GM19351 (cell line): Measurements from ENCODE around the gene CMTM8.
"Not testable (repeated sequence)": the region's sequence is repeated elsewhere in the genome, so short reads cannot be mapped to it uniquely, and the experiment has no call there.

ENCODE experiments used
- ATAC-seq: cut with Tn5 transposase; IDR thresholded peaks from one replicate; pipeline ENCODE4 v1.9.1; 2021; ENCODE audit warnings: mild to moderate bottlenecking, moderate library complexity; ENCODE audit not compliant: unreplicated experiment

CMTM8 gene

DNA sequence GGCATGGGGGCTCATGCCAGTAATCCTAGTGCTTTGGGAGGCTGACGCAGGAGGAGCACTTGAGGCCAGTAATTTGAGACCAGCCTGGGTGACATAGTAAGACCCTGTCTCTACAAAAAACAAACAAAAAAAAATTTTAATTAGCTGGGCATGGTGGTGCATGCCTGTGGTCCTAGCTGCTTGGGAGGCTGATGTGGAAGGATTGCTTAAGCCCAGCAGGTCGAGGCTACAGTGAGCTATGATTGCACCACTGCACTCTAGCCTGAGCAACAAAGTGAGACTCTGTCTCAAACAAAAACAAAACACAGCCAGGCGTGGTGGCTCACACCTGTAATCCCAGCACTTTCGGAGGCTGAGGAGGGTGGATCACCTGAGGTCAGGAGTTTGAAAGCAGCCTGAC, 9.7 kb upstream of the CMTM8 start:
- ATAC-seq: not testable (repeated sequence)

DNA sequence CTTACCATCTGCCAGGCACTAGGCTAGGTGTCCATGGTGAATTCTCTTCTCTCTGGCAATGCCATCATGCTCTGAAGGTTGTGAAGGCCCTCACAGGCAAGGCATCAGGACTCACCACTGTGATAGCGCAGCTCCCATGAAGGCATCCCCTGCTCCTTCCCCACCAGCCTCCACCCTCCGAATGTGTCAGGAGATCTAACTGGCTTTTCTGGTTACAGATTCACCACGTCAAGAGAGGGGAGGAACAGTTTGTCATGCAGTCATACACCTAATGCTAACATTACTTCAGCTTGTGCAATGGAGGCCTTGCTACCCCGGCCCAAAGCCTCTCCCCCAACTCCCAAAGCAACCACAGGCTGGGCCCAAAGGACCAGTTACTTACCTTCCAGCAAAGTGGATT, 8.9 kb upstream of the CMTM8 start:
- ATAC-seq: no peak

DNA sequence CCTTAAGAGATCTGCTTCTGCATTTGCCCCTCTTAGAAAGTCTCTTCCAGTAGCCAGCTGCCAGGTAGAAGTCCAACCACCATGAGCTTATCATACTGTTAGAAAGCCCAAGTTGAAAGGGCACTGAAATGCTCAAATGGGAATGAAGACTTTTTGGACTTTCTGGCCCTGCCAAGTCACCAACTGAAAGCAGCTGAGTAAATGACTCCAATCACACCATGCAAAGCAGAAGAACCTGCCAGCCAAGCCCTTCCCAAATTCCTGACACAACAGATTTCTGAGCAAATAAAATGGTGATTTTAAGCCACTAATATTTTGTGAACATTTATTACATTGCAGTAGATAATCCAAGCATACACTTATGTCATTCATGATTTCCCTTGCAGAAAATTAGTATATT, 2.1 kb upstream of the CMTM8 start:
- ATAC-seq: no peak

DNA sequence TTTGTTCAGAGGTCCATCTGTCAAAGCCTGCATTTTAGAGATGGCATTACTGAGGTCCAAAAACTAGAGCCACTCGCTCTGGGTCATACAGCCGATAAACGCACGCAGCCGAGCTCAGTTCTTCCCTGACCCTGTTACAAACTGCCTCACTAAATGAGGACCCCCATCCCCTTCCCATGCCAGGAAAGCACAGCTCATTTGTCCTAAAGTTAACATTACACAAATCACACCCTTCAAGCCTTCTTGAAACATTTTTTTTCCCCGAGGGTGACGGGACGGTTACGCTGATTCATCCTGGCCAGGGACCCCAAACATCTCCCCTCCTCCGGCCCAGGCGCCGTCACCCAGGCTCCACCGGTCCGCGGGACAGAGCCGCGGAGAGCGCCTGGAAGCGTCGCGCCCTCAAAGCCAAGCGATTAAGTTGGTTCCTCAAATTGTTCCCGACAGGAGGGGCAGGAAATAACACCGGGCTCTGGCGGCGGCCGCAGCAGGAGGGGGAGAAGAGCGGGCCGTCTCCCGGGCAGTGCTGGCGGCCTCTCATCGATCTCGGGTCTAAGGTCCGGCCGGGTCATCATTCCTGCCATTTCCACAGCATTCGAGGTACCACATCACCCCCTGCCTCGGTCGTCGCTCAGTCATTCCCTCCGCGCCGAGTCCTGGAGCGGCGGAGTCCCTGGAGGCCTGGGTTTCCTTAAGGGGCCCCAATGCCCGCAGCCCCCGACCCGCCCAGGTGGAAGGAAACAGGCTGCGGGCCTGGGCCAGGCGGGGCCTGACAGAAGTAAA, 619 bp upstream of the CMTM8 start:
- peak; percentile 2 for ATAC-seq

DNA sequence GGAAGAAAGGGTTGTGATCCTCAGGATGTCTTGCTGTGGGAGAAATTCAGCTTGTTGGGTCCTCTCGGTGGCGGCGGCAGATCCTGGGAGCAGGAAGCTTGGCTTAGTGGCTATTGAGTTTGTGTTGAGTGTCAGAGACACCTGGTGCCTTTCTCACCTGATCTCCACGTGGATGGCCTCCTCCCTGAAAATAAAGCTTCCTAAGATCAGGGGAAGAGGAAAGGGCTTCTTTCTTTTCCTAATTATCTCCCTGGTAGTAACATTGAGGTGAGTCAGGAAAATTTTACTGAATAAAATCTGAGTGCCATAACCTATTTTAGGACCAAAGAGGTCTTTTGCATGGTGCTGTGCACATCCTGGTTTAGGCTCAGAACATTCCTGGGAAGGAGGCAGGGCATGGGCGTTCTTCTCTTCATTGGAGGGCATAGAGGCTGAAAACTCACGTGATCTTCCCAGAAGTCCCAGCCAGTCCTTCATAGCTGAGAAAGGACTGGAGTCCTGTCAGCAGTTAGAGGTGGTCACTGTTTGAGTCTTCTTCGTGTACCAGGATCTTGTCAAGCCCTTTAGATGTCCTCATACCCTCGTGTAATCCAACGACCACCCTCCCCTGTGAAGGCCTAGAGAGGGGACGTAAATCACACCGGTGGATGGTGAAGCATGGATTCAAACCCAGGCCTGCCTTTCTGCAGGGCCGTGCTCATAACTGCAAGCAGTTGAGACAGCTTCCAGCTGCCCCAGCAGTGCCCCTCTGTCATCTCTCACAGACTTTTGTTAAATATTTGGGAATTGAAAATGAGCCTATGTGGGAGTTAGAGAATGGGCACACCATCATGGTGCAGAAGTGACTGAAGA, 1.1 kb downstream of the CMTM8 start:
- no peak for ATAC-seq

DNA sequence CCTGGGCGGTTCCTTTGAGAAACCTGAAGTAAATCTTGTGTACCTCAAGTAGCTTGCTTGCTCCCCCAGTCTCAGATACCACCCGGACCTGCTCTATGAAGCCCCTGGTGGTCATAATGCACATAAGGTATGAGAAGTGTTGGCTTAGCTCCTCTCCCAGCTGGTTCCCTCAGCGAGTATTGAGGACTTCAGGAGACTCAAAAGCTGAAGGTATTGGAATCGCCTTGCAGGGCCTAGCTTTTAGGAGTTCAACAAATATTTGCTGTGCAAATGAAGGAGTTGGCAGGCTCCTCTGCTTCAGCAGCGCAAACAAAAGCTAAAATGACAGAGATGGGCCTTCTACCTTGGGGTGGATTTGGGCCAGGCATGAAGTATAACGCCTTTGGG, 1.7 kb downstream of the CMTM8 start:
- peak; percentile 55 for ATAC-seq

DNA sequence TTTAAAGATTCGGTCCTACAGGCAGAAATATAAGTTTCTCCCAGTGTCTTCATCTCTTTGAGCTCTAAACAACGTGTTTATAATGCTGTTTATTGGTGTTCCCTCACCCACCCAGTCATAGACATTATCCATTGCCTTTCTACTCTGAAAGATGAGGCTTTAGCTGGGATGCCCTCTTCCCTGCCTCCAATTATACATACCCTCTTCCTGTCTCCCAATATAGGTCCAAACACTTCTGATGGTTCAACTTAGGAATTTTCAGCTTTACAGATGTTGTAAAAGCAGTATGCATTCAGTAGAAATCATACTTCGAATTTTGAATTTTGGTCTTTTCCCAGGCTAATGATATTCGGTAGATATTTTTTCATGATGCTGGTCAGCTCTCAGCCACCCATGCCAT, 2.6 kb downstream of the CMTM8 start:
- ATAC-seq: no peak

DNA sequence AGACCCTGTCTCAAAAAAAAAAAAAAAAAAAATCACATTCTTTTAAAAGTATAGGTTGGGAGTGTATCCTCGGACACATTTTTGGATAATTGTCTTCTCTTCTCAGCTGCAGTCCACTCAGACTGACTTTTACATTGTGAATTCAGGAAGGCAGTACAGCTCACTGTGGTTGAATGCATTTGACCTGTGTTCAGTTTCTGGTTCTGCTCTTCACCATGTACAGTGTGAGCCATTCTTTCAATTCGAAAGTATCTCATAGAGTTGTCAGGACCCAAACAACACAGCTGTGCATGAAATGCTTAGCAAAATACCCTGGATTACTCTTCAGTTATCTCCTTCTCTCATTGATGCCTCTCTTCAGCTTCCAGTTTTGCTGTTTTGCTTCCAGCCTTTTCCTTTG, 5.0 kb downstream of the CMTM8 start:
- no peak for ATAC-seq

DNA sequence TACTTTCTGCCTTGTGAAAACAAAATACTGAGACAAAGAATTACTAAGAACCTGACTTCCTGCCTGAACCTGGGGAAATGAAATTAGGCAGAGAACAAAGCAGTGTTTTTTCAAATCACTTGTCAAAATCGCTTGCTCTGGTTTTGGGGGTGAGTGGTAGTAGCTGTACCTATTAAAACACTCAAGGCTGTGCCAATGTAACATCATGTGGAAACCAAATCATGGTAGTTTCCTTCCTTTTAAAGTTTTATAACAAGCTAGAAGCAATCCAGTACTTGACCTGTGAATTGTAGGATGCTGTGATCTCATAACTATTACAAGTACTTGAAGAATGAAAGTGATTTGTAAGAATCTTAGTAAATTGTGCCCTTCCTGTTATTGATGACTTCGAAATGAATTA, 6.7 kb downstream of the CMTM8 start:
- ATAC-seq: no peak

DNA sequence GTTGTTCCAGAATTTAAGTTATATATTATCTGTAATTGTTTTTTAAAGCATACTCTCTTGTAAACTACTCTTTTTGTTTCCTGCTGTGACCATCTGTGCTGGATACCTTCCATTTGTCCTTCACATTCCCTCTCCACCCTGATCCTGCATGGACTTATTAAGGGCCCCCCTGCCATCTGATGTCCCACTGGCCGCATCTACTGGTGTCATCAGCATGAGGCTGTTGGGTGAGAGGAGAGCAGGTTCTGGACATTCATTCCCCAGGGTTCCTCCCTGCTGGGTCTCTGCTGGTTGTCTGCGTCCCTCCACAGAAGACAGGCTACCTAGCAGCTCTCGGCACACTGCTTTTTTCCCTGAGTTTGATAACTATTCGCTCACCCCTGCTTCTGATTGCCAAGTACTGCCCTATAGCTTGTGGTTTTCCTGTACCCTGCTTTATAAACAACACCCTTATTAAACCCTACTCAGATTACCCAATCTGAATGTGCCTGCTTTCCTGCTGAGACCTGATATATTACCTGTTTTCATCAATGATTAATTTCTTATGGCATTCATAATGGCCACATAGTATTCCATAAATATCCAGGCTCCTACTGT, 7.7 kb downstream of the CMTM8 start:
- ATAC-seq: no peak

DNA sequence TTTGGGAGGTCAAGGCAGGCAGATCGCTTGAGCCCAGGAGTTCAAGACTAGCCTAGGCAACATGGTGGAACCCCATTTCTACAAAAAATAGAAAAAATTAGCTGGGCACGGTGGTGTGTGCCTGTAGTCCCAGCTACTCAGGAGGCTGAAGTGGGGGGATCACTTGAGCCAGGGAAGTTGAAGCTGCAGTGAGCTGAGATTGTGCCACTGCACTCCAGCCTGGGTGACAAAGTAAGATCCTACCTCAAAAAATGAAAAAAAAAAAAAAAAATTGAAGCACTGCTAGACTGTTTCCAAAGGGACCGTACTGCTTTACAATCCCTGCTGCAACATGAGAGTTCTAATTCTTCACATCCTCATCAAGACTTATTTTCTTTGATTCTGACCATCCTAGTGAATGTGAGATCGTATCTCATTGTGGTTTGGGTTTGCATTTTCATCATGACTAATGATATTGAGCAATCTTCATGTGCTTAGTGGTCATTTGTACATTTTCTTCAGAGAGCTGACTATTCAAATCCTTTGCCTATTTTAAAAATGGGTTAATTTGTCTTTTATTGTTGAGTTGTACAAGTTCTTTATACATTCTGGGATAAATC, 10.8 kb downstream of the CMTM8 start:
- no peak for ATAC-seq

DNA sequence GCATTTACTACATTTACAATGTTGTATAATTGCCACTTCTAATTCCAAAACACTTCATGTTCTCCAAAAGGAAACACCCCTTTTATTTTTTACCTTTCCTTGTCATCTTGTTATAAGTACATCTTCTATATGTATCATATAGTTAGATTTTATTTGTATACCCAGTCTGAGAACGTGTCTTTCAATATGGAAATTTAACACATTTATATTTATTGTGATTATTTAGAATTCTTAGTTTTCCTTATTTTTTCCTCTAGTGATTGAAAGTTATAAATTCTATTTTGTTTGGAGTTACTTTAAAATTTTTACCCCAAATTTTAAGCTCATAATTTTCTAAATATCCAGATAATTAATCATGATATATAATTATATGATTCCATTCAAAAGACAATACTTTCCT, 15.8 kb downstream of the CMTM8 start:
- no peak for ATAC-seq

DNA sequence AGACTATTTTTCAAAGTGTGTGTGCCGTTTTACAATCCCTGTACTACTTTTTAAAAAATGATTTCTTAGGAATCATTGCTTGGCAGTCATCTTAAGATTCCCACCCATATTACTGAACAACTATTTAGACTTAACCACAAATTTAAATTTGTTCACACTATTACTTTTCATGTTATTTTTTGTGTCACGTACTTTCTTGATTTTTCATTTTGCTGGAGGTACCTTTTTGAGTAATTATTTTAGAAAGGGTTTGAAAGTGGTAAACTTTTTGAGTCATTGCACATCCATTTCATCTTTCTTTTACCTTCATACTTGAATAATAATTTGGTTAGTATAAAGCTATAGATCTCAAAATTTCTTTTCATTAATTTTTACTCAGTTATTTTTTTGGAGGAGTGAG, 16.9 kb downstream of the CMTM8 start:
- no peak for ATAC-seq

DNA sequence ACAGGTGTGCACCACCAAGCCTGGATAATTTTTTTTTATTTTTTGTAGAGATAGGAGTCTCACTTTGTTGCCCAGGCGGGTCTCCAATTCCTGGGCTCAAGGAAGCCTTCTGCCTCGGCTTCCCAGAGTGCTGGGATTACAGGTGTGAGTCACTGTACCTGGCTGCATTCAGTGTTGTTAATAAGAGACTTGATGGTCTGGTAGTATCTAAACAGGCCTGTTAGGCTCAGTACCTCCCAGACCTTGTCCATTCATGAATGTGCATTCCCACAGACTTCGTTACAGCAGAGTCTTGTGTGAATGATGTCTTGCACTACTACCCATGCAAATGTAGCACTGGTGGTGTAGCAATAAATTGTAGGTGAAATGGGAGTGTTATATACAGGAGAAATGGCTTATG, 17.7 kb downstream of the CMTM8 start:
- no peak for ATAC-seq

DNA sequence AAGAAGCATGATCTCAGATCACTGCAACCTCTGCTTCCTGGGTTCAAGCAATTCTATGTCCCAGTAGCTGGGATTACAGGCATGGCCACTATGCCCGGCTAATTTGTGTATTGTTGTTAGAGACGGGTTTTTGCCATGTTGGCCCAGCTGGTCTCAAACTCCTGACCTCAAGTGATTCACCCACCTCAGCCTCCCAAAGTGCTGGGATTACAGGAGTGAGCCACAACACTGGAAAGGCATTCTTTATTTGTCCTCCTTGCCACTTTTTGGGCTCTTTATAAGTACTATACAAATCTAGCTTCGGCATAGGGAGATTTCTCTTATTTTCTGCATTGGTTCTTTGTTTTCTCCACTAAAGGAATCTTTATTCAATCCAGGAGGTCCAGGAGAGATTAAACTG, 18.6 kb downstream of the CMTM8 start:
- no peak for ATAC-seq

DNA sequence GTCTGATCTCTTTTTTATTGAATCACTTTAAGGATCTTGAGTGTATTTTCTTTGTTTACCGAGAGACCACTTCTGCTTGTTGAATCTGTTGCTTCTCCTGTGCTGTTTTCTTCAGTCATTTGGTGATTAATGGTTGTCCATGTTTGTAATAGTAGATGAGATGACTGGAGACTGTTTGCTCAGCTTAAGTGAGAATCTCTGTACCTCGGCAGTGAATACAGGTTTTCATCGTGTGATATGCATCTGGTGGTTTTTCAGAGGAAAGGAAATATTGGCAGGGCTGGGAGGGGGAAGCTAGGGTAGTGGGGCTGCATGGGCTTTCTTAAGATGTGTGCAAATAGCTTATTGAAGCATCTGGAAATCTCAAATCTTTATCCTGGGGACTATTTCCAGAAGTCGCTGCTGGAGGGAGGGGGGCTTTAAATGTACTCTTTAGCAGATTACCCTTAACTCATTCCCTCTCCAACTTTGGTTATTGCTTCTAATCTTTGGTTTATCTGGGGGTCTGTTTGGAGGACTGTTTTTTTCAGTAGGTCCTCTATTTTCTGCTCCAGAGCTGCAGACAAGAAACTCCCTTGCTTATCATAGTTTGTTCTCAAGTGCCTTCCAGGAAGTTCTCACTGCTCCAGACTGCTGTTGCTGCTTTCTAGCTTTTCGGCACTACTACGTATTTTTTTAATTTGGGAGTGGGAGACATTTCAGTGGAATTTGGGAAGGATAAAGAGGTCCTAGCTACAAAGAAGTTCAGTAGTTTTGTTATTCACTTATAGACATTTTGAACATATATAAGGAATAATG, 19.4 kb downstream of the CMTM8 start:
- no peak for ATAC-seq

DNA sequence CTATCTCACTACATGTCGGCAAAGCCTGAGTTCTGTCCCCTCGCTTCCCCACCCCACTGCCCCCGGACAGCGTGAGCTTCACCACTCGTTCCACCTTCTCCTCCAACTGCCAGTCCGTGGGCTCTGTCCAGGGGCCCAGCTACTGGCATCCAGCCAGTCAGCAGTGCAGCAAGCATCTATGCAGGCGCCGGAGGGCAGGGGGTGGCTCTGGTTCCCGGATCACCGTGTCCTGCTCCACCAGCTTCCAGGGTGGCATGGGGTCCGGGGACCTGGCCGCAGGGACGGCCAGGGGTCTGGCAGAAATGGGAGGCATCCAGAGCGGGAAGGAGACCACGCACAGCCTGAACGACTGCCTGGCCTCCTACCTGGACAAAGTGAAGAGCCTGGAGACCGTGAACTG, 20.4 kb downstream of the CMTM8 start:
- ATAC-seq: no peak

DNA sequence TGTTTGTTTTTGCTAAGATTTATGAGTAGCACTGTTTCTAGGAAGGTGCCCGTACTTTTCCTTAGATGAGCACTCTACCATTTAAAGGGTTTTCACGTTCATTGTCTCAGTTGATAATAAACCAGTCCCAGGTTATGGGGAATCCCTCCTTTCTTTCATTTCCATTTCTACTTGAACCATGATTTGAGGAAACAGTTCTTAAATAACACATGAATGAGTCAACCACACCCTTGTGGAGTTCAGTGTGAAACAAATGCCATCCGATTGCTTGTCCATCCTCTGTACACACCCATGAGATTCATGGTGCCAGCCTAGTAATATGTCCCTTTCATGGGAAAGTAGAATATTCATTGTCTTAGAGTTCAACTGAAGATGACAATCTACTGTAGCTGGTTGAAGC, 23.1 kb downstream of the CMTM8 start:
- ATAC-seq: no peak

DNA sequence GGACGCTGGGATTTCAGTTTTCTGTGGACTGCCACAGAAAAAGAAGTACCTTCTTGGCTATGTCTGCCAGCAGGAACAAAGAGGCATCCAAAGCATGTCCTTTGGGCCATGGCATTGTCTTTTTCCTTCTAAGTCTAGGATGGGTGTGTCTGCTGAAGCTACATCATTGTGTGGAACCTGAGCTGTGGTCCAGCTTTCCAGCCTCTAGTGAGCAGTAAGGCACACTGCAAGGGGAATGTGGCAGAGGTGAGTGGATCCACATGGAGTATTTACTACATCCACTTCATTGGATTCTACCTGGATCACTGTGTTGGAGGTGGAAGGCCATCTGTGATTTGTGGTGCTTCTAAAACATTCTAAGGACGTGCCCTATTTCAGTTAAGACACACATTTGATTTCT, 23.7 kb downstream of the CMTM8 start:
- ATAC-seq: no peak

DNA sequence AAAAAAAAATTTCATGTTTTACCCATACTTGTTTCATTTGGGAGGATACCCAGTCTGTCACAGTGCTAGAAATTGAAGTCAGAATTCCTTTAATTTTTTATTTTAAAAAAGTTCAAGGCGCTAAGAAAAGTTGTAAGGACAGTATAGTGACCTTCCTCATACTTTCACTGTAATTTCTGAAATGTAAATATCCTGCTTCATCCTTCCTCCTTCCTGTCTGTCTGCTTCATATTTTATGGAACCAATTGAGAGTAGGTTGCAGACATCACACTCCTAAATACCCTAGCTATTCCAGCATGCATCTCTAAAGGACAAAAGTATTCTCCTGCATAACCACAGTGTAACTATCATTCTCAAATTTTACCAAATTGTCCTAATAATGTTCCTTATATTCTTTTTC, 35.8 kb downstream of the CMTM8 start:
- no peak for ATAC-seq

DNA sequence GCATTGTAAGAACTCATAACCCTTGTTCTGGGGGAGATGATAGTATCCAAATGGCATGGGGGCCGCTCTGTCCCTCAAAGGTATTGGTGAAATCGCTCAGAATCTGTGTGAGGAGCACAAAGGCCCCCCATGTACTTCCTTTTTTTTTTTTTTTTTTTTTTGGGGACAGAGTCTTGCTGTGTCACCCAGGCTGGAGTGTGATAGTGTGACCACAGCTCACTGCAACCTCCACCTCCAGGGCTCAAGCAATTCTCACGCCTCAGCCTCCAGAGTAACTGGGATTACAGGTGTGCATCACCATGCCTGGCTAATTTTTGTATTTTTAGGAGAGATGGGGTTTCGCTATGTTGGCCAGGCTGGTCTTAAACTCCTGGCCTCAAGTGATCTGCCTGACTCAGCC, 37.0 kb downstream of the CMTM8 start:
- no peak for ATAC-seq
